Left hindlimb (tissue), 1 donor: ENCODE measurements around the gene BTBD16.
A peak's percentile ranks its signal among the peaks of the same experiment; 100 is the strongest.

Experiments
- DNase-seq: peaks from one replicate; pipeline ENCODE4 v3.0.0-alpha.2; 2018

Gene BTBD16

DNA sequence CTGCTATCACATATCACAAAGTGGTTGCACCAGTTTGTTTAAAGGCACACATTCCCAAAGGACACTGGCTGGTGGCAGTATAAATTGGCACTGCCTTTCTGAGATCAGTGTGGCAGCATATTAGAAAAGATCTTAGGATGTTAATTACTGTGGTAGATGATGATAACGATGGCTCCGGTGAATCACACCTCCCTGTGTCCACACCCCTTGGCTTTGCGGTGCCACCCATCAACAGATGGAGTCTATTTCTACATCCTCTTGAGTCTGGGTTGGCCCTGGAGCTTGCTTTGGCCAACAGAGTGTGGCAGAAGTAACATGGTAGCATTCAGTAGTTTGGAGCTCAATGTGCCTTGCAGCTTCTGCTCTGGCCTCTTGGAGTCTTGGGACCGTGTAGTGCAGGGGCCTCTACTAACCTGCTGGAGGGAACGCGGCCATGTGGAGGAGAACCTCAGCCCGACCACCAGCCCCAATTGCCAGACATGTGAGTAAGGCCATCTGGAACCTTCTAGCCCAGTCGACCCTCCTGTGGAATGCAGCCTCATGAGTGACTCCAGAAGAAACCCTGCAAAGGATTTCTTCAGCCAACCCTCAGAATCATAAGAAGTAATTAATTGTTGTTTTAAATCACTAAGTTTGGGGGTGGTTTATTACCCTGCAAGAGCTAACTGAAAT is 76.2 kb downstream of the BTBD16 start:
- DNase-seq = no peak

DNA sequence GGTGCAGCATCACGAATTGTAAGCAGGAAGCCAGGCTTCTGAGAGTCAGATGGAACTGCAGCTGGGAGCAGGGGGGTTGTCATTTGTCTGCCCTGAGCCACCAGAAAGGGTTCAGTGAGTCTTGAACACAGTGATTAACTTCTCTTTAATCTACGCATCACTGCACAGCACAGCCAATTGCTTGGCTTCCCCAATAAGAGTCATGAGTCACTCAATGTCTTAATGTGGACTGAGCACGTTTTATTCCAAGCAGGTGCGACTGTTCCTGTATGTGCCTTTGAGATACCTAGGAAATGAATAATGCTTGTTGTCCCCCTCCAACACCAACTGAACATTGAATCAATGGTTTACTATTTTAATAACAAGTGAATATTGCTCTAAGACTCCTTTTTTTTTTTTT is 77.4 kb downstream of the BTBD16 start:
- no peak for DNase-seq

- DNase-seq = no peak
Observed at GRCh38 chr10:122348935-122349361, 77.9 kb downstream of the BTBD16 start.

DNA sequence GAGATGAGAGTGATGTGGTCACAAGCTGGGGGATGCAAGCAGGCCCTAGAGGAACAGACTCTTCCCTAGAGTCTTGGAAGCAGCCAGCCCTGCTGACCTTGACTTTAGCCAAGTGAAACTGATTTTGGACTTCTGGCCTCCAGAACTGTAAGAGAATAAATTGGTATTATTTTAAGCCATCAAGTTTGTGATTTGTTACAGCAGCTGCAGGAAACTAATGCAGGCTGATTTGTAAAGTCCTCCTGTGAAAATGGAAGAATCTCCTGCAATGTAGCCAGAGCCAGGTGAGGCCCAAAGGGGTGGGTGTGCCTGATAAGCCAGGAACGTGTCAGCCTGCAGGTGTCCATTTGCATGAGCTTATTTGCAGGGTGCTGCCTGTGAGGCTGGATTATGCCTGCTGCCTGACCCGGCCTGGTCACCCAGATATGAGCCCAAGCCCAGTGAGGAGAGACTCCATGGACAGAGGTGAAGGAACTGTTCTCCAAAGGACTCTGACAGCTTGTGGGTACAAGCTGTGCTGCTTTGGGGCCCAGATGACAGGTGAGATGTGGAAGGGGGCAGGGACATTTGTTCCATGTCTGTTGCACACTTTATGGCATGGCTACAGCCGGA is 78.8 kb downstream of the BTBD16 start:
- no peak for DNase-seq

- DNase-seq = no peak
Observed at GRCh38 chr10:122350893-122351292, 79.8 kb downstream of the BTBD16 start.

DNA sequence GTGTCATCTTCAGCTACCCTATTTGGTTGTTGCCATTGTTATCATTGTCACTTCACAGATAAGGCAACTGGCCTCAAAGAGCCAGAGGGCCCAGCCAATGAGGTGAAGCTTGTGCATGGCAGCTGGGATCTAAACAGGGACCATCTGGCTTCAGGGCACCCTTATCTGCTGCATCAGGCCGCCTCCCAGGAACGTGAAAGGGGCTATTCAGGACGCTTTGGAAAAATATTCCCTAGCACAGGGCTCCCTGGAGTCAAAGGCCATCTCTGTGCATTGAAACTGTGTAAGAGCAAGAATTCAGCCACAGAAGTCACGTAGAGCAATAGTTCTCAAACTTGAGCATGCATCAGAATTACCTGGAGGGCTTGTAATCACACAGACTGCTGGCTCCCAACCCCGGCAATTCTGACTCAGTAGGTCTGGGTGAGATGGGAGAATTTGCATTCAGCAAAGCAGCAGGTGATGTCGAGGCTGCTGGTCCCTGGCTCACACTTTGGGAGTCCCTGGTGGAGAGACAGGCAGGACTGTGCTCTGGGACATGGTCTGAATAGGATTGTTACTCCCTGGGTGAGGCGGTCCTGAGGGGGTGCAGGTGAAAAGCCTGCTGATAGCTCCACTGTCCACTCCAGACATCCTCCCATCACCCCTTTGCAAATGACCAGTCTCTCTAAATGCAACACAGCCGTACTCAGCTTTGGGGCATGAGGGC is 81.9 kb downstream of the BTBD16 start:
- DNase-seq = no peak

DNA sequence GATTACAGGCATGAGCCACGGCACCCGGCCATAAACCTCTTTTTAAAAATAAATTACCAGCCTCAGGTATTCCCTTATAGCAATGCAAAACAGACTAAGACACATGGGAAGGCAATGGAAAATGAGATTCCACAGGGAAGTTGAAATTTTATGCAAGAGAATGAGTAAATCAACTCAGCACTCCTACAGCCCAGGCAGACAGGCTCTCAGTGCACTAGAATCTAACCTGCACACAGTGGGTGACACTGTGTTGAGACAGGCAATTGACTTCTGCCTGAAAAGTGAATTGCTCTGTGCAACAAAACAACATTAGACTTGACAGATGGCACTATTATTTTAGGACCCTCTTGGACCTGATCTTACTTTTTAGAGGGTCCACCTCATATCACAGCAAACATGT is 83.3 kb downstream of the BTBD16 start:
- DNase-seq = no peak

- DNase-seq = no peak
Observed at GRCh38 chr10:122357685-122358084, 86.6 kb downstream of the BTBD16 start.

- DNase-seq = no peak
Observed at GRCh38 chr10:122359621-122360020, 88.5 kb downstream of the BTBD16 start.

GRCh38 chr10:122361046-122361445 is 90.0 kb downstream of the BTBD16 start:
- DNase-seq = no peak

DNA sequence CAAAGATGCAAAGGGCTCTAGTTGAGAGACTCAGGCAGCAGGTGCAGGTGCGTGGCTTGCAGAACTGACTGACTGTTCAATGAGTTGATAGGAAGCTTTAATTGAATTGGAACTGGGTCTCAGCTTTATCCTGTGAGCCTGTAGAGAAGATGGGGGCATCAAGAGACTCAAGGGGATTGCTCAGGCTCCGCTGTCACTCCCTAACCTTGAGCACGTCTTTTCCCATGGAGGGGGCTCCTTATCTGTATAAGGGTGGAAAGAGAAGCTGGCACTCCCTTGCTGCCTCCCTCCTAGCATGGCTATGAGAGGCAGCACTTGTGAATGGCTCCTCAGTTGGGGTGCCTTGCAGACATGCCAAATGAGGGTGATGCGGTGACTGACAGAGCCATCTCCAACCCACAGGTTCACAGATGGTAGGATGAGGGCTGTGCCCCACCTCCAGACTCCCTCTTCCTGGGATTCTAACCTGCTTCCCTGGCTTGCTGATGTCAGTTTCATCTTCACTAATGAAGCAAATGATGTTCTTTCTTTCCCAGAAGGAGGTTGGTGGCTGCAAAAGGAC is 91.0 kb downstream of the BTBD16 start:
- no peak for DNase-seq

- DNase-seq = no peak
Observed at GRCh38 chr10:122362621-122363020, 91.5 kb downstream of the BTBD16 start.

GRCh38 chr10:122363311-122363710 is 92.2 kb downstream of the BTBD16 start:
- DNase-seq = no peak

- DNase-seq = no peak
Observed at GRCh38 chr10:122363722-122364463, 92.8 kb downstream of the BTBD16 start.

DNA sequence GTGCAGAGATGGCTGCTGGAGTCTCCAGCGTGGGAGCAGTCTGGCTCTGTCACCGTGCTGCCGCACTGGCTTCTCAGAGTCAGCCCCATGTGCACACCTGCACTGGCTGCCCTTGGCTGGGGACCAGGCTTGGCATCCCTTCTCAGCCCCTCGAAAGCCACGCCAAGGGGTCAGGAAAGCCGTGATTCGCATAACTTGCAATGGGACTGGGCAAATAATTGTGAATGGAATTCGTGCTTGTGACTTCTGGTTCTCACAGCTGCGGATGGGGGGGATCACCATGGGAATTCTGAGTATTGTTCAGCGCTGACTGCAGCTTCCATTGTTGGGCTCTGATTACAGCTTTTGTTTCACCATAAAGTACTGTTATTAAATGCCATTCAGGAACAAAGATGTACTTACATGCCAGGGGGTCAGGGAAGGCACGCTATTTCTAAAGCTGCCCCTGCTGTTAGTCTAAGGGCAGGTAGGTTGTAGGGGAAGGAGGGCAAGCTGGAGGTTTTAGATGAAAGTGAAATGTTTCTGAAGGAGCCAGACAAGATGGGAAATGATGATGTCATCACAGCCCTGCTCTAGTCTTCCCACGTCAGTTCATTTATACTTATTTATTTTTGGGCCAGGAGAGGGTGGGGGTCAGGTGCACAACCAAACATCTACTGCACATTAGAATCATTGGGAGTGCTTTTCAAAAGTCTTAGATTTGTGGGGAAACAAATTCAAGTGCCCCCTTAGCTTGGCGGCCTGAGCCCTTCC is 97.6 kb downstream of the BTBD16 start:
- DNase-seq = no peak

GRCh38 chr10:122373108-122373507 is 102.0 kb downstream of the BTBD16 start:
- no peak for DNase-seq

- DNase-seq = peak; percentile 41
Observed at GRCh38 chr10:122373721-122374120, 102.6 kb downstream of the BTBD16 start.

GRCh38 chr10:122374237-122374858 is 103.3 kb downstream of the BTBD16 start, which contains the start of gene PLEKHA1:
Gene PLEKHA1, plus strand, starts transcription at chr10:122374708. Its CDS starts 18,493 bp downstream, at chr10:122393201.
- DNase-seq = peak; percentile 98

DNA sequence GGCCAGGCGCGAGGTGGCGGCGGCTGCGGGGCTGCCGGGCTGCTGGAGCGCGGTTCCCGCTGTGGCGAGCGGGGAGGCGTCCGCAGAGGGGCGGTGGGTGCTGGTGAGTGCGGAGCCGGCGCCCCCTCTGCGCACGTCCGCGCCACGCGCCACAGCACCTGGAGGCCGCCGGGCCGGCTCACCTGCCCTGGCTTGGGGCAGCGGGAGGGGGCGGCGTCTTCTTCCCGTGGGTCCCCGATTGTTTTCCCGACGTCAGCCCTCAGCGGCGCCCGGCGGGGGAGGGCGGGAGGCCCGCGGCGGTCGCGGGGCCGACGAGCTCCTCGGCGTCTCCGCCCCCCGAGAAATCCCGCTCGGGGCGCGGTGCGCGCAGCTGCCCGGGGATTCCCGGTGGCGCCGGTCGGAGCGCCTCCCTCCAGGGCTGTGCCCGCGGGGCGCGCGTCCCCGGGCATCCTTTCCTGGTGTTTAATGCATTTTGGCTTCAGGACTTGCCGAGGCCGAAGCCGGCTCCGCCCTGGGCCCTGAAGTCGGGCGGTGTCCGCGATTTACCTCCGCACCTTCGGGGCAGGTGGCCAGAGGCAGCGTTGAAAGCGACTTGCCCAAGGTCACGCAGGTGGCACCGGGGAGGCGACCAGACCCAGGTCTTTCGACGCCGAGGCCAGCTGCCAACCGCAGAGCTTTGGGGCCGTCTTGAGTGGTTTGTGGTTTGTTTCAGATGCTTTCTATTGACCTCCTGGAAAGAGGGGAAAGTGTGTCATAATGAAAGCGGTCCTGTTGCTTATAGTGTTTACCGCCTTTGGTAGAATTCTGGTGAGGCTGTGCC is 104.0 kb downstream of the BTBD16 start:
- DNase-seq = peak; percentile 71

GRCh38 chr10:122375679-122376160 is 104.6 kb downstream of the BTBD16 start:
- DNase-seq = no peak
